Neuronal stem cell (in vitro differentiated cells): ENCODE results near the gene WWOX.

Experiments used
- DNase-seq: peaks from one replicate; pipeline ENCODE4 v3.0.0-alpha.2; 2013; ENCODE audit warnings: low spot score
- H2AFZ ChIP-seq: one replicate; pipeline ENCODE4 v1.6.1; 2013; ENCODE audit warnings: mild to moderate bottlenecking, low read length, inconsistent platforms
- H2AK5ac ChIP-seq: 2 replicates; pipeline ENCODE4 v1.6.1; 2013; ENCODE audit warnings: low read depth, mild to moderate bottlenecking, inconsistent platforms, low read length, moderate library complexity, mixed read lengths
- H2BK120ac ChIP-seq: 2 replicates; pipeline ENCODE4 v1.6.1; 2013; ENCODE audit warnings: low read depth, mild to moderate bottlenecking, inconsistent platforms, low read length, moderate library complexity, mixed read lengths
- H2BK12ac ChIP-seq: one replicate; pipeline ENCODE4 v1.6.1; 2013; ENCODE audit warnings: low read length, inconsistent platforms
- H2BK15ac ChIP-seq: 2 replicates; pipeline ENCODE4 v1.6.1; 2013; ENCODE audit warnings: mild to moderate bottlenecking, low read length, inconsistent platforms, mixed read lengths
- H2BK5ac ChIP-seq: one replicate; pipeline ENCODE4 v1.6.1; 2013; ENCODE audit warnings: inconsistent platforms, mild to moderate bottlenecking, low read length, moderate library complexity
- H3K14ac ChIP-seq: one replicate; pipeline ENCODE4 v1.6.1; 2013; ENCODE audit warnings: low read length, inconsistent platforms
- H3K18ac ChIP-seq: 2 replicates; pipeline ENCODE4 v1.6.1; 2013; ENCODE audit warnings: low read length, inconsistent platforms
- H3K23ac ChIP-seq: 2 replicates; pipeline ENCODE4 v1.6.1; 2013; ENCODE audit warnings: low read depth, mild to moderate bottlenecking, mixed read lengths, low read length, inconsistent platforms; ENCODE audit not compliant: poor library complexity
- H3K27ac ChIP-seq: replicated peaks from 3 replicates; pipeline ENCODE4 v1.5.1; 2013; ENCODE audit warnings: low read length, inconsistent platforms
- H3K27me3 ChIP-seq, 3 experiments: 2 replicates each; pipeline ENCODE4 v1.6.1; 2013; ENCODE audit warnings: low read length in 3 of 3, mild to moderate bottlenecking in 2 of 3, inconsistent platforms in 1 of 3, low read depth in 1 of 3, mixed read lengths in 1 of 3, moderate library complexity in 1 of 3; ENCODE audit not compliant: control insufficient read depth in 3 of 3, insufficient read depth in 3 of 3
- H3K36me3 ChIP-seq, 2 donors: replicated peaks in 1 of 2; 2 replicates each; pipeline ENCODE4 v1.6.1; 2013; ENCODE audit warnings: low read length in 2 of 2; ENCODE audit not compliant: control insufficient read depth in 2 of 2, insufficient read depth in 2 of 2
- H3K4ac ChIP-seq: 2 replicates; pipeline ENCODE4 v1.6.1; 2013; ENCODE audit warnings: inconsistent platforms, mild to moderate bottlenecking, low read length, moderate library complexity
- H3K4me1 ChIP-seq, 2 donors: 1 replicate in 1 of 2; 2 replicates in 1 of 2; pipeline ENCODE4 v1.6.1; 2013; ENCODE audit warnings: low read length in 2 of 2, low read depth in 1 of 2; ENCODE audit not compliant: control insufficient read depth in 2 of 2, insufficient read depth in 1 of 2
- H3K4me2 ChIP-seq: one replicate; pipeline ENCODE4 v1.6.1; 2013; ENCODE audit warnings: mild to moderate bottlenecking, low read length, inconsistent platforms; ENCODE audit not compliant: insufficient read depth, poor library complexity, severe bottlenecking
- H3K4me3 ChIP-seq, 2 donors: 2 replicates each; pipeline ENCODE4 v1.5.1; 2013; ENCODE audit warnings: low read length in 2 of 2, mild to moderate bottlenecking in 2 of 2, inconsistent platforms in 1 of 2, moderate library complexity in 1 of 2
- H3K79me1 ChIP-seq: one replicate; pipeline ENCODE4 v1.6.1; 2013; ENCODE audit warnings: low read depth, mild to moderate bottlenecking, inconsistent platforms, low read length, moderate library complexity
- H3K9ac ChIP-seq: one replicate; pipeline ENCODE4 v1.6.1; 2013; ENCODE audit warnings: mild to moderate bottlenecking, low read depth, low read length, inconsistent platforms; ENCODE audit not compliant: poor library complexity
- H3K9me3 ChIP-seq, 2 donors: replicated peaks in 1 of 2; 2 replicates each; pipeline versions ENCODE3 to v1.6.1; 2013; ENCODE audit warnings: low read length in 2 of 2, mild to moderate bottlenecking in 2 of 2, inconsistent platforms in 1 of 2, low read depth in 1 of 2, mixed read lengths in 1 of 2, moderate library complexity in 1 of 2; ENCODE audit not compliant: control insufficient read depth in 2 of 2, insufficient read depth in 1 of 2
- H4K8ac ChIP-seq: one replicate; pipeline ENCODE4 v1.6.1; 2013; ENCODE audit warnings: low read depth, mild to moderate bottlenecking, inconsistent platforms, low read length, moderate library complexity
- H4K91ac ChIP-seq: one replicate; pipeline ENCODE4 v1.6.1; 2013; ENCODE audit warnings: low read length, low read depth, mild to moderate bottlenecking, inconsistent platforms; ENCODE audit not compliant: poor library complexity
- WGBS, 2 donors: extraction: QIAGEN DNeasy Blood & Tissue Kit; methylation state at CpG; one replicate each; pipeline ENCODE4 v1.1.7; 2013; ENCODE audit warnings: missing lambda C conversion rate in 2 of 2, mixed read lengths in 1 of 2; ENCODE audit not compliant: insufficient read length in 2 of 2, insufficient replicate concordance in 1 of 2; ENCODE audit errors: extremely low coverage in 2 of 2; 5-methylcytosine and 5-hydroxymethylcytosine counted together

The WWOX gene

GRCh38 chr16:78900044-78900811 is 800.8 kb downstream of the WWOX start:
- Histone ChIP-seq H3K14ac (no peak overlapping the region), H3K4me2 (no peak overlapping the region), H3K27me3 (no peaks in the 10 kb centered on the region), H2BK12ac (no peak overlapping the region), H3K79me1 (no peaks in the 10 kb centered on the region), H4K91ac (no peak overlapping the region), H3K23ac (no peak overlapping the region), H3K4ac (no peak overlapping the region), H3K27ac (no peak overlapping the region), H2AFZ (no peak overlapping the region), H3K4me1 (peaks cover 0 to 3% of the 10 kb centered on the region in 2 donors), H2BK5ac (no peak overlapping the region), H3K4me3 (no peak overlapping the region), H3K18ac (no peak overlapping the region), H2AK5ac (no peak overlapping the region), H3K9me3 (no peaks in the 10 kb centered on the region), H3K9ac (no peak overlapping the region), H4K8ac (no peak overlapping the region), H2BK120ac (no peak overlapping the region), H2BK15ac (no peak overlapping the region), H3K36me3 (no peaks in the 10 kb centered on the region)
- no peak for DNase-seq
- WGBS, 2 donors = no CpG with 5 or more reads among the region's 6 CpGs

DNA sequence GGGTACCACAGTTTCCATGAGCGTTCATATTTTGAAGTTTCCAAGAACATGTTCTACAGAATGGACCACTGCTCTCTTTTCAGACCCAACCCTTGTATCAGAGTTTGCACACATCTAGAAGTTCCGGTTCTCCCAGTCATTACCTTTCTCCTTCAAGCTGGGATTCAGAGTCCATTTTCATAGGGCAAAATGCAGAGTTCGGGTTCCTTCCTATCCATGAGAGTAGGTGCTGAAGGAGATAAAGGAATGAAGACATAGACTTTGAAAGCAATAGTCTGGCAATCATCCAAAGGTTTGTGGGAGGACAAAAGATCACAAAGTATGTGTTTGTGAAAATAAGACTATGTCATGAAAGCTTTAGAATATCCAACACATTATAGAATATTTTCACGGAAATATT is 801.5 kb downstream of the WWOX start:
- H3K14ac ChIP-seq = no peak overlapping the region
- H4K8ac ChIP-seq = no peak overlapping the region
- H2BK15ac ChIP-seq = no peak overlapping the region
- H3K27me3 ChIP-seq = no peaks in the 10 kb centered on the region
- no peak for DNase-seq
- no peaks in the 10 kb centered on the region for H3K36me3 ChIP-seq
- no peak overlapping the region for H2AK5ac ChIP-seq
- H2BK120ac ChIP-seq = no peak overlapping the region
- H3K4me2 ChIP-seq = no peak overlapping the region
- no peak overlapping the region for H3K18ac ChIP-seq
- no peak overlapping the region for H3K4me3 ChIP-seq
- H4K91ac ChIP-seq = no peak overlapping the region
- H3K4me1 ChIP-seq = peaks cover 0 to 3% of the 10 kb centered on the region in 2 donors
- no peak overlapping the region for H3K23ac ChIP-seq
- no peaks in the 10 kb centered on the region for H3K79me1 ChIP-seq
- no peak overlapping the region for H3K27ac ChIP-seq
- no peaks in the 10 kb centered on the region for H3K9me3 ChIP-seq
- no peak overlapping the region for H3K4ac ChIP-seq
- H3K9ac ChIP-seq = no peak overlapping the region
- no CpG with 5 or more reads among the region's 4 CpGs for WGBS, 2 donors
- H2AFZ ChIP-seq = no peak overlapping the region
- H2BK12ac ChIP-seq = no peak overlapping the region
- no peak overlapping the region for H2BK5ac ChIP-seq

DNA sequence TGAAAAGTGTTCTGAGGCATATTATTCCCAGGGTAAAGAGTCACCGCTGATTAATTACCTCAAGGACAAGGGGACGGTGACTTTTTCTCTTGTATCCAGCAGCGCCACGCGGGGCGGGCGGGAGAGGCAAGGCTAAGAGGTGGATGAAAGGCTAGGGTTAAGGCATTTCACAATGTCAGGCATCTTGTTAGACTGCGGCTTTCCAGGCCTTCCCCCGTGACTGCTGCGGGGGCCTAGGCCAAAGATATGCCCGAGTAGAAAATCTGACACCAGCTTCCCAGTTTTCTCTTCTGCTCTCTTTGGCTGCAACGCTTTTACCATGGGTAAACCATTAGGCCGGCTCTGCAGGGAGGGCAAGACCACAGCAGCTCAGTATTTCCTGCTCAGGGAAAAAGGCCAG is 802.9 kb downstream of the WWOX start:
- no peak for DNase-seq
- no CpG with 5 or more reads among the region's 13 CpGs for WGBS, 2 donors

GRCh38 chr16:78903237-78903636 is 803.8 kb downstream of the WWOX start:
- no peak for DNase-seq
- Histone ChIP-seq H3K4me3 (no peak overlapping the region), H3K14ac (no peak overlapping the region), H3K9ac (no peak overlapping the region), H4K91ac (no peak overlapping the region), H3K36me3 (no peaks in the 10 kb centered on the region), H3K4me1 (peaks cover 0 to 5% of the 10 kb centered on the region in 2 donors), H2BK12ac (no peak overlapping the region), H2BK120ac (no peak overlapping the region), H3K79me1 (no peaks in the 10 kb centered on the region), H3K18ac (no peak overlapping the region), H3K27me3 (no peaks in the 10 kb centered on the region), H3K23ac (no peak overlapping the region), H2BK15ac (no peak overlapping the region), H4K8ac (no peak overlapping the region), H2BK5ac (no peak overlapping the region), H3K9me3 (peaks cover 2% of the 10 kb centered on the region in 2 donors), H3K4ac (no peak overlapping the region), H3K4me2 (no peak overlapping the region), H2AFZ (no peak overlapping the region), H2AK5ac (no peak overlapping the region), H3K27ac (no peak overlapping the region)
- WGBS, 2 donors = no CpG with 5 or more reads among the region's 4 CpGs

More for the DNA sequence above, 802.9 kb downstream of the WWOX start:
- Histone ChIP-seq H3K18ac (no peak overlapping the region), H3K4me2 (no peak overlapping the region), H4K91ac (no peak overlapping the region), H3K4ac (no peak overlapping the region), H2AFZ (peak overlapping the region; percentile 24), H3K4me3 (no peak overlapping the region), H2BK12ac (no peak overlapping the region), H3K27ac (no peak overlapping the region), H2BK5ac (no peak overlapping the region), H3K36me3 (no peaks in the 10 kb centered on the region), H3K79me1 (no peaks in the 10 kb centered on the region), H2BK120ac (no peak overlapping the region), H3K9me3 (peaks cover 2% of the 10 kb centered on the region in 2 donors), H3K23ac (no peak overlapping the region), H3K4me1 (peaks cover 0 to 5% of the 10 kb centered on the region in 2 donors), H4K8ac (no peak overlapping the region), H3K9ac (no peak overlapping the region), H2AK5ac (no peak overlapping the region), H3K14ac (no peak overlapping the region), H2BK15ac (no peak overlapping the region), H3K27me3 (no peaks in the 10 kb centered on the region)
